Sigmoid colon (tissue), 7 donors: ENCODE data around the gene PRPF40A. TPM values are rescaled to one million over a fixed set of nuclear protein-coding genes. Genes with fewer than 3 reads are reported as not detected.

Experiments used
- DNase-seq: peaks from one replicate; pipeline ENCODE4 v3.0.0-alpha.2; 2019
- H3K27ac ChIP-seq, 4 donors: fragments of 200-600 bp; sonication (generic); one replicate each; pipeline ENCODE4 v1.5.1; 2016 to 2019; ENCODE audit warnings: mild to moderate bottlenecking in 1 of 4
- H3K27me3 ChIP-seq, 3 donors: fragments of 200-600 bp; sonication (generic); one replicate each; pipeline ENCODE4 v1.5.1; 2019; ENCODE audit warnings: mild to moderate bottlenecking in 1 of 3
- H3K36me3 ChIP-seq, 4 donors: fragments of 200-600 bp; sonication (generic); one replicate each; pipeline ENCODE4 v1.5.1; 2016 to 2019
- H3K4me1 ChIP-seq, 4 donors: fragments of 200-600 bp; sonication (generic); one replicate each; pipeline ENCODE4 v1.5.1; 2017 to 2019
- H3K4me3 ChIP-seq, 4 donors: fragments of 200-600 bp; sonication (generic); one replicate each; pipeline ENCODE4 v1.5.1; 2017 to 2019; ENCODE audit warnings: mild to moderate bottlenecking in 2 of 4, moderate library complexity in 1 of 4
- H3K9me3 ChIP-seq, 4 donors: fragments of 200-600 bp in 3 of 4; sonication (generic) in 3 of 4; one replicate each; pipeline versions ENCODE4 v1.5.1 to v1.6.1; 2013 to 2019
- CTCF ChIP-seq, 4 experiments: fragments of 450-650 bp in 3 of 4; fragments of 200-600 bp in 1 of 4; IDR thresholded peaks; one replicate each; pipeline ENCODE4 v1.5.1; 2016 to 2019; ENCODE audit warnings: antibody characterized with exemption in 4 of 4, mild to moderate bottlenecking in 3 of 4, moderate library complexity in 2 of 4
- EP300 ChIP-seq, 4 donors: sonication (generic); formaldehyde crosslinking; IDR thresholded peaks; one replicate each; pipeline ENCODE4 v1.6.1; 2017; ENCODE audit warnings: antibody characterized with exemption in 4 of 4
- POLR2A ChIP-seq, 2 donors: fragments of 450-650 bp; IDR thresholded peaks; one replicate each; pipeline ENCODE4 v1.6.1; 2016; ENCODE audit warnings: antibody characterized with exemption in 2 of 2, mild to moderate bottlenecking in 2 of 2, moderate library complexity in 2 of 2
- POLR2AphosphoS5 ChIP-seq, 4 donors: sonication (generic); formaldehyde crosslinking; IDR thresholded peaks; one replicate each; pipeline ENCODE4 v1.6.1; 2017; ENCODE audit warnings: antibody characterized with exemption in 4 of 4
- WGBS, 2 donors: extraction: QIAGEN DNeasy Blood & Tissue Kit; methylation state at CpG; one replicate each; pipeline ENCODE4 v1.1.7; 2013; 5-methylcytosine and 5-hydroxymethylcytosine counted together
- intact Hi-C: fragments of 100-400 bp; cut with DNase I; formaldehyde crosslinking; loops from one replicate; pipeline ENCODE4 v1.15.1; 2023
- polyA plus RNA-seq, 3 donors: library from polyadenylated mRNA; stranded (reverse); fragments of 200-250 nt; gene quantifications; one replicate each; pipeline ENCODE4 v1.2.3, GENCODE V29; 2013
- total RNA-seq, 4 donors: library from RNA; depleted of rRNA; stranded (reverse); fragments of >200 nt; gene quantifications; one replicate each; pipeline ENCODE4 v1.1.0, GENCODE V29; 2016
- donor health status: healthy with polysubstance abuse.
- donor health status: Bipolar disorder and iron deficiency.
- donor health status: healthy.

The PRPF40A gene
- total and polyA plus RNA-seq, 7 donors: 24.0 to 200 (median 69.2) TPM

DNA sequence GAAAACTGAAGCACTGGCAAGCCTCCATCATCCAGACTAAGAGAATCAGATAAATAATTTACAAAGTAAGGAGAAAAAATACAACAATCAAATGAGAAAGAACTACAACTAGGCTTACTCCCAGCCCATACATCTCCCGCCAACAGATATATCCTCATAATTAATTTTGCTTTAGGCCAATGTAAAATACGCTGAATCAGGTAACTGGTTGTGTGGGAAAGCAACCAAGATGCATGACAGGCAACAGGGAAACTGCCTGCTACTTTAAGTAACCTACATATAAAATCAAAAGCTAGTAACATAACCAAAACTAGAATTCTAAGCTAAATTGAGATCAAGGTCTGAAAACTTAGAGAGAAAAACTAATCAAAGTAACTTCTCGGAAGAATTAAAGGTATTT, 21.5 kb downstream of the PRPF40A start:
- H3K27ac ChIP-seq: no peak overlapping the region
- no peak overlapping the region for H3K4me3 ChIP-seq
- H3K4me1 ChIP-seq: peaks cover 0 to 16% (median 5%) of the 10 kb centered on the region in 4 donors
- 98% methylated on average over 3 of the region's 3 CpGs for WGBS, 2 donors
- no peak for DNase-seq
- intact Hi-C loops: no loop called here
- TF ChIP-seq CTCF (IDR thresholded peaks at IDR 0.05): no peak
- no peak for TF ChIP-seq POLR2AphosphoS5 (IDR thresholded peaks at IDR 0.05)
- TF ChIP-seq EP300 (IDR thresholded peaks at IDR 0.05): no peak
- TF ChIP-seq POLR2A (IDR thresholded peaks at IDR 0.05): no peak
- no peaks in the 10 kb centered on the region for H3K9me3 ChIP-seq
- H3K27me3 ChIP-seq: no peaks in the 10 kb centered on the region
- H3K36me3 ChIP-seq: peaks cover 0 to 24% (median 0%) of the 10 kb centered on the region in 4 donors

DNA sequence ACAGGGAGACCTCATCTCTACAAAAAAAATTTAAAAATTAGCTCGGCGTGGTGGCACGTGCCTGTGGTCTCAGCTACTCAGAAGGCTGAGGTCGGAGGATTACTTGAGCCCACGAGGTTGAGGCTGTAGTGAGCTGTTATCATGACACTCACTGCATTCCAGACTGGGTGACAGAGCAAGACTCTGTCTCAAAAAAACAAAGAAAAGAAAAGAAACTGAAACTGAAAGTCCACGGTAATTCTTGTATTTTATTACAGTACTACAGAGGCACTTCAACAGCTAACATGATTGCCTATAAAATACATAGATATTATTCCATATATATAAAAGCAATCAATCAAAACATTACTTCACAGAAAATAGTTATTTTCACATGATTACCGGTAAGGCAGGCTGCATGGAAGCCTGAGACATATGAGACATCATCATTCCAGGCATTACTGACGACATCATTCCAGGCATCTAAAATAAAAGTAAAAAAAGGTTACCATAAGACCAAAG, 23.1 kb downstream of the PRPF40A start:
- peaks cover 0 to 16% (median 5%) of the 10 kb centered on the region in 4 donors for H3K4me1 ChIP-seq
- no peaks in the 10 kb centered on the region for H3K27me3 ChIP-seq
- 32 to 43% methylated on average over 8 of the region's 8 CpGs for WGBS, 2 donors
- H3K36me3 ChIP-seq: peaks cover 0 to 26% (median 0%) of the 10 kb centered on the region in 4 donors
- peak overlapping the region in 3 of 4 donors; percentile 25 to 55 (median 39) for H3K27ac ChIP-seq
- peak overlapping the region in 3 of 4 donors; percentile 25 to 35 (median 34) for H3K4me3 ChIP-seq
- intact Hi-C loops: no loop called here
- TF ChIP-seq POLR2A (IDR thresholded peaks at IDR 0.05) (no peak), POLR2AphosphoS5 (IDR thresholded peaks at IDR 0.05) (peak in 1 of 4 donors; percentile 7)
- no peaks in the 10 kb centered on the region for H3K9me3 ChIP-seq
- no peak for DNase-seq

DNA sequence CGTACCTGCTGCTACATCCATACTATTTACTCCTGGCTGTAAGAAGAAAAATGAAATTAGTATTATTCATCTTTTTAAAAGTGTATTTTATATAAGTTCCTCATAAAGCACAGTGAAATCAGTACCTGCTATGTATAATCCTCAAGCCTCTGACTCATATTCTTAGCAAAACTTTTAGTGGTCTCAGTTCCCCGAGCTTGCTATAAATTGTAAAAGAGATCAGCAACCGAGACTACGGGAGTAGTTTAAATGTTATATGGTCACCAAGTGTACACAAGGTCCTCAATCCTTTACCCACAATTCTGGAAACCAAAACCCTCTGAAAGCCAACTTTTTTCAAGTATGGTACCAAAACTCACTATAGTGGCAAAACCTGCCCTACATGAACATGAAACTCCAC, 24.2 kb downstream of the PRPF40A start:
- intact Hi-C loops: no loop called here
- no peaks in the 10 kb centered on the region for H3K9me3 ChIP-seq
- no peaks in the 10 kb centered on the region for H3K27me3 ChIP-seq
- peaks cover 0 to 29% (median 0%) of the 10 kb centered on the region in 4 donors for H3K36me3 ChIP-seq
- H3K27ac ChIP-seq: no peak overlapping the region
- no peak overlapping the region for H3K4me3 ChIP-seq
- 83 to 87% methylated on average over 4 of the region's 4 CpGs for whole genome bisulfite sequencing, 2 donors
- no peak for DNase-seq
- peaks cover 0 to 16% (median 5%) of the 10 kb centered on the region in 4 donors for H3K4me1 ChIP-seq
- TF ChIP-seq EP300 (IDR thresholded peaks at IDR 0.05) (no peak), POLR2A (IDR thresholded peaks at IDR 0.05) (no peak), CTCF (IDR thresholded peaks at IDR 0.05) (no peak), POLR2AphosphoS5 (IDR thresholded peaks at IDR 0.05) (no peak)

GRCh38 chr2:152686321-152686720, 30.9 kb downstream of the PRPF40A start:
- no peak for TF ChIP-seq CTCF (IDR thresholded peaks at IDR 0.05)
- intact Hi-C loops: no loop called here
- no peak for DNase-seq

DNA sequence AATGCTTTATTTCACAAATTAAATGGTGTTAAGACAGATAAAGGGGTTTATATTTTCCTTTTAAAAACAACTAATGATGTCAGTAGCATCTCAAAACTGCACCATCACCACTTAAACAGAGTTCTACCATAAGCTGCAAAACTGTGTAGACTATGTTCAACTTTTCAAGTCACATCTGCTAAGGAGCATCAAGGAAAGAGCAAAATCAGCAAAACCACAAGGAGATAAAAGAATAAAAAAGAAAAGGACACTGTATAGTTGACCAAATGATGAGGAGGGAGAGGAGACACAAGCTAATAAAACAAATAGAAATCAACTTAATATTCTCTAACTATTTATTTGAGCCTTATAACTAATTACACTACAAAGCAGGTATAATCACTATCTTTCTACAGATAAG, 33.9 kb downstream of the PRPF40A start:
- DNase-seq: no peak
- Histone ChIP-seq H3K4me1 (no peaks in the 10 kb centered on the region), H3K4me3 (no peak overlapping the region), H3K27me3 (no peaks in the 10 kb centered on the region), H3K27ac (no peak overlapping the region), H3K9me3 (no peaks in the 10 kb centered on the region), H3K36me3 (peaks cover 0 to 35% (median 0%) of the 10 kb centered on the region in 4 donors)
- TF ChIP-seq POLR2AphosphoS5 (IDR thresholded peaks at IDR 0.05) (no peak), CTCF (IDR thresholded peaks at IDR 0.05) (no peak), EP300 (IDR thresholded peaks at IDR 0.05) (no peak), POLR2A (IDR thresholded peaks at IDR 0.05) (no peak)
- intact Hi-C loops: no loop called here

More at GRCh38 chr2:152686321-152686720, 30.9 kb downstream of the PRPF40A start:
- peaks cover 0 to 12% (median 0%) of the 10 kb centered on the region in 4 donors for H3K36me3 ChIP-seq
- H3K4me1 ChIP-seq: no peaks in the 10 kb centered on the region
- H3K27ac ChIP-seq: no peak overlapping the region
- no peaks in the 10 kb centered on the region for H3K9me3 ChIP-seq
- H3K27me3 ChIP-seq: no peaks in the 10 kb centered on the region
- H3K4me3 ChIP-seq: no peak overlapping the region
